ENCODE data around the gene ARG2.
"Not testable (repeated sequence)": the region's sequence is repeated elsewhere in the genome, so short reads cannot be mapped to it uniquely, and the experiment has no call there.

The ARG2 gene

GRCh38 chr14:67584978-67585377, 34.7 kb upstream of the ARG2 start:
- DNase-seq (ENCODE audit: low read depth in 4 of 4, low spot score in 1 of 4) = no peak

DNA sequence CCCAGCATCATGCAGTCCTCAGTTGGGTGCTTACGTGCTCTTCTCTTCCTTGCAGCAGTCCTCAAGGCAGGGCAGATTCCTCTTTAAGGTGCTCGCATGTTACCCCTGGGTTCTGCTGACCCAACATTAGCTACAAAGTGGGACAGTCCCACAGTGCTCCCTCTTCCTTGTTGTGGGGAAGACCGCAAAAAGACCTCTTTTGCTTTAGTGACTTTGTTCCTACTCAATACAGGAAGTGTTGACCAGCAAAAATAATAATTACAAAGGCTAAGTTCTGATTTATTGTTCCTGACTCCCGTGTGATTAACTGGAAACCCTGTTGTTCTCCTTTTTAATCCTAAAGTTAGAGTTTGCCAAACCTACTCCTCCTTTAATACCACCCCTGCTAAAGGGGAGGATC, 33.4 kb upstream of the ARG2 start:
- no peak for DNase-seq (ENCODE audit: low read depth in 4 of 4, low spot score in 1 of 4)

DNA sequence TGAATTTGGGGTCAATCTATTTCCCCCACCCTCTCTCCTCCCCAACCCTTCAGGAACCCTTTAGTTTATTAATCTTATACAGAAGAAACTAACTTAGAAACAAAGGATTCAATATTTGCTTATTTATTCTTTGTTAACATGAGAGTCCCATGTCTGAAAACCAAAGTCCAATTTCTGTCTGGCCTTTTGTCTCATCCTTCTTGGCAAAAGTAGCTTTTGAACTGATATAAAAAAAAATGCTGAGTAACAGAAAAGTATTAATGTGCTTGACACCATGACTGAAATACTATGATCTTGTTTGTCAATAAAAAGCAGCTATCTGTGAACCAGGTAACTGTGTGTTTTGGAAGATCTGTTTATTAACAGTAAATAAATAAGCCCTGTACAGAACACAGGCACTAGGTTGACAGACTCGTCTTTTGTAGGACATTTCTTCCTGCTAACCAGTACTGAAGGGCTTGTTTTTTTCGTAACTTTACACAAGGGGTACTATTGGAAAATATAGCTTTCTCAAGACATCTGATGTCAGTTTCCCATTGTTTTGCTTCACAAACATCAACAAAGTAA, 30.4 kb upstream of the ARG2 start:
- DNase-seq (ENCODE audit: low read depth in 4 of 4, low spot score in 1 of 4) = no peak

DNA sequence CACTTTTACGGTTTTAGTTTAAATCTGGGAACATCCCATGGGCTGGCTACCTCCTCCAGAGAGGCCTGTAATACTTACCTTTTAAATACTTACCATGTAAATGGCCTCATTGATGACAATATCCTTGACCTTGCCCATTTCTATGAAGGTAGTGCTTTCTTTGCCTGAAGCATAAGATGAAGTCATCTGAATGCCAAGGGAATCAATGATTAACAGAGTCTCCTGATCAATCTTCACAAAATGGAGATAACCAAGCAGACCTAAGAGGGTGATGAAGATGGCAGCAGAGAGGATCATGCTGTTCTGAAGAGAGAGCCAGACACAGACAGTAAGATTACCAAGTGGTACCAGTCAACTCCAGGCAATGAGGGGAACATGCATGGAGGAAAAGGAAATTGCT, 26.1 kb upstream of the ARG2 start:
- not testable (repeated sequence) for DNase-seq (ENCODE audit: low read depth in 4 of 4, low spot score in 1 of 4)

DNA sequence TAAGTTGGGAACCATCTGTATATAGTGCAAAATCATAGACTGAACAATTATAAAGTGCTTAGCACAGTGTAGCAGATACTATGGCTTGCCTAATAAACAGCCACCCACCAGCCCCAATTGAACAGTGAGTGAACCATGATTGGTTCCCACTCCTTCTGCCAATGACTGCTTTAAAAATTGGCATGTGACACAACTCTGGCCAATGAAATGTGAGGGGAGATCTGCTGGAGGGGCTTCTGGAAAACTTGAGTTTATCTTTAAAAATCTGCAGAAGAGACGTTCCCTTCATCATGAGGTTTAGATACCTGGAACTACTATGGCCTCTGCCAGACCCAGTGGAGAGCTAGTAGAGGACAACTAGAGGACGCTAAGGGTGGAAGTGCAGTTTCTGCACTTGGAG, 24.3 kb upstream of the ARG2 start:
- no peak for DNase-seq (ENCODE audit: low read depth in 4 of 4, low spot score in 1 of 4)

GRCh38 chr14:67599698-67600561, 19.8 kb upstream of the ARG2 start, which contains the start of gene PIGH:
TSS of gene PIGH (minus strand) at chr14:67600268. CDS start at chr14:67600203, 65 bp downstream.
- peak; percentile 77 to 89 (median 89) for DNase-seq (ENCODE audit: low read depth in 4 of 4, low spot score in 1 of 4)

GRCh38 chr14:67600562-67600974, 19.2 kb upstream of the ARG2 start:
- DNase-seq (ENCODE audit: low read depth in 4 of 4, low spot score in 1 of 4) = not testable (repeated sequence)

- no peak for DNase-seq (ENCODE audit: low read depth in 4 of 4, low spot score in 1 of 4)
These were observed 17.6 kb upstream of the ARG2 start for GRCh38 chr14:67602076-67602475.

GRCh38 chr14:67602995-67603545, 16.6 kb upstream of the ARG2 start:
- DNase-seq (ENCODE audit: low read depth in 4 of 4, low spot score in 1 of 4) = no peak

- no peak for DNase-seq (ENCODE audit: low read depth in 4 of 4, low spot score in 1 of 4)
These were observed 12.1 kb upstream of the ARG2 start for GRCh38 chr14:67607646-67608045.

DNA sequence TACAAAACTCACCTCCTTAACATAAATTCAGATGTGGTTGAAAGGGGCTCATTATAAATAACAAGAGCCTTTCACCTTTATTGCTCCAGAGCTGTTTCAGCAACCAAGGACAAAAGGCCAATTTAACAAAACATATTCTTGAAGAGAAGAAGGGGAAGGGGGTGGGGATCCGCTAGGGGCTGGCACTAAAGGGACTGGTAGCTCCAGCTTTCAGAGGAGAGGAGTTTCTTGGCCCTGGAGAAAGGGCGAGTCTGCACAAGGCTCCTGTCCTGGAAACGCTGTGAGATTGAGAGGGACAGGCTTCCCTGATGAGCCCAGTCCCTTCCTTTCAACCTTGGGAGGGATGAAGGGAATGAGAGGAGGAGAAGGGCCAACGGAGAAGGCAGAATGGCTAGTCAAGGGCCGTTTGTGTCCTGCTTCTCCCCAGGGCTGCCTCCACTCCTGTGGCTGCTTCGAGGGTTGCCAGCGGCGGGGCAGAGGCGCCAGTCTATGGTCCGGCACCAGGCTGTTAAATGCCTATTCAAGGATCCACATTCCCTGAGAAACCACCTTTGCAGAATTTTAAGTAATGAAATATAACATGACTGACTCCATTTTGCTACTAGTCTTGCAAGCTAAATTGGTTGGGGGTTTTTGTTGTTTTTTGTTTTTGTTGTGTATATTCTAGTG, 9.9 kb upstream of the ARG2 start:
- DNase-seq (ENCODE audit: low read depth in 4 of 4, low spot score in 1 of 4) = no peak

GRCh38 chr14:67610491-67610890, 9.2 kb upstream of the ARG2 start:
- DNase-seq (ENCODE audit: low read depth in 4 of 4, low spot score in 1 of 4) = no peak

DNA sequence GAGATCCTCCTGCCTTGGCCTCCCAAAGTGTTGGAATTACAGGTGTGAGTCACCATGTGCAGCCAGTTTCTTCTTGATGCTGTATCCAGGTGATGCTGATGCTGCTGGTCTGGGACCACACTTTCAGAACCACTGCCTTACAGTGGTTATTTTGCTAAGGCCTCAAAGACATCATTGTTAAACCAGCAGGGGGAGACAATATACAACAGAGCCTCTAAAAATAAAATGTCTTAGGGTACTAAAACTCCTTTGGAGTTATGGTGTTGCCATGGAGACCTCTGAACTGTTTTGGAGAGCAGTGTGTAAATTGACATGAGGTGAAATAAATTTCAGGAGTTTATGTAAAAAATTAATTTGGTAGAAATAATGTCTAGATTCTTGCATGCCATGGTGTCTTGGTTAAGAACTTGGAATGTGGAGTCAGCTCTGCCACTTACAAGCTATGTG, 1.1 kb upstream of the ARG2 start:
- DNase-seq (ENCODE audit: low read depth in 4 of 4, low spot score in 1 of 4) = no peak

DNA sequence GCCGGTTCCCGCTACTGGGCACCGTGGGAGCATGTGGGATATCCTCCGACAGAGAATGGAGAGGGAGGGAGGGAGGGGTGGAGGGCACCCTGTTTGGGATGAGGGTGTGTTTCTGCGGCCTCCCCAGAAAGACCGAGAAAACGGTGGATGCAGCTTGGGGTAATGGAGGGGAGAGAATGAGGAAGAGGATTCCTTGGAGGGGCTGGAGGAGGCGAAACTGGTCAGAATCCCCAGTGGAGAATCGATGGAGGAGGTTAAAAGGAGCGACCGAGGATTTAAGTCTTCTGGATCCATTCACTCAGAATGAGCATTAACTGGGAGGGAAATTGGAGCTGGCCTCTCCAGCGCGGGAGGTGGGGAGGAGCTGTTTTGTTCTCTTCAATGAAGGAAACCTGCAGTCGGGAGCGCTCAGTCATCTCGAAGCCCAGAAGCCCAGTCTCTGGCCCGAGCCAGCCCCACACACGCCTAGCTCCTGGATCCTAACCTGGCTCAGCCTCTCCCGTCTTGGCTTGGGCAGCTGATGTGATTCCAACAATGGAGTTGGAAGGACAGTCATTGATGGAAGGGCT, 581 bp downstream of the ARG2 start:
- no peak for DNase-seq (ENCODE audit: low read depth in 4 of 4, low spot score in 1 of 4)

GRCh38 chr14:67622675-67623074, 3.0 kb downstream of the ARG2 start:
- DNase-seq (ENCODE audit: low read depth in 4 of 4, low spot score in 1 of 4) = no peak

- DNase-seq (ENCODE audit: low read depth in 4 of 4, low spot score in 1 of 4) = no peak
These were observed 3.4 kb downstream of the ARG2 start for GRCh38 chr14:67623114-67623513.

DNA sequence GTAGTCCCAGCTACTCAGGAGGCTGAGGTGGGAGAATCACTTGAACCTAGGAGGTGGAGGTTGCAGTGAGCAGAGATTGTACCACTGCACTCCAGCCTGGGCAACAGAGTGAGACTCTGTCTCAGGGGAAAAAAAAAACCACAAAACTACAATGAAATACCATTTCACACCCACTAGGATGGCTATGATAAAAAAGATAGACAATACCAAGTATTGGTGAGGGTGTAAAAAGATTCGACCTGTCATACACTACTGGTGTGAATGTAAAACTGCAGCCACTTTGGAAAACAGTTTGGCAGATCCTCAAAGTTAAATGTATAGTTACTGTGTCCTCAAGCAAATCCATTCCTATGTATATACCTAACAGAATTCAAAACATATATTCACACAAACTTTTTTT, 6.4 kb downstream of the ARG2 start:
- not testable (repeated sequence) for DNase-seq (ENCODE audit: low read depth in 4 of 4, low spot score in 1 of 4)

- DNase-seq (ENCODE audit: low read depth in 4 of 4, low spot score in 1 of 4) = no peak
These were observed 7.8 kb downstream of the ARG2 start for GRCh38 chr14:67627519-67627918.

DNA sequence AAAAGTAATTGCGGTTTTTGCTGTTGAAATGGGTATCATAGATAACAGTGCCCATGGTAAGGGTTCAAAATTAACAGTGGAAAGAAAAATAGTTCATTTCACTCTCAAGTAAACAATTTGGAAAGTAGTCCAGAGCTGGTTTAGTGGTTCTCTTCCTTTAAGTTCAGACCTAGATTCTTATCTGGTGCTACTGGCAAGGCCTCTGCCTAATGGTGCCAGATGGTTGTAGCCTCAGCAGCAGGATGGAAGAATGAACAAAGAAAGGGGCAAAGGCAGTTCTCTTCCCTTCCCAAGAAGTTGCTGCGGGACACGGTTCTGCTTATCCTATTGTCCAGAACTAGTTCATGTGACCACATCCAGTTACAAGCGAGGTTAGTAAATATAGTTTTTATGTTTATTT, 10.5 kb downstream of the ARG2 start:
- DNase-seq (ENCODE audit: low read depth in 4 of 4, low spot score in 1 of 4) = no peak

- no peak for DNase-seq (ENCODE audit: low read depth in 4 of 4, low spot score in 1 of 4)
These were observed 11.2 kb downstream of the ARG2 start for GRCh38 chr14:67630938-67631337.

GRCh38 chr14:67633451-67634147, 13.9 kb downstream of the ARG2 start:
- no peak for DNase-seq (ENCODE audit: low read depth in 4 of 4, low spot score in 1 of 4)
